Measurements from ENCODE around the gene CLEC2B. TPM values are rescaled to one million over a fixed set of nuclear protein-coding genes. Genes with fewer than 3 reads are reported as not detected.

Gene CLEC2B
- polyA plus RNA-seq, 1 of the 3 experiments (the other 2 are of a cell fraction), result not detected

DNA sequence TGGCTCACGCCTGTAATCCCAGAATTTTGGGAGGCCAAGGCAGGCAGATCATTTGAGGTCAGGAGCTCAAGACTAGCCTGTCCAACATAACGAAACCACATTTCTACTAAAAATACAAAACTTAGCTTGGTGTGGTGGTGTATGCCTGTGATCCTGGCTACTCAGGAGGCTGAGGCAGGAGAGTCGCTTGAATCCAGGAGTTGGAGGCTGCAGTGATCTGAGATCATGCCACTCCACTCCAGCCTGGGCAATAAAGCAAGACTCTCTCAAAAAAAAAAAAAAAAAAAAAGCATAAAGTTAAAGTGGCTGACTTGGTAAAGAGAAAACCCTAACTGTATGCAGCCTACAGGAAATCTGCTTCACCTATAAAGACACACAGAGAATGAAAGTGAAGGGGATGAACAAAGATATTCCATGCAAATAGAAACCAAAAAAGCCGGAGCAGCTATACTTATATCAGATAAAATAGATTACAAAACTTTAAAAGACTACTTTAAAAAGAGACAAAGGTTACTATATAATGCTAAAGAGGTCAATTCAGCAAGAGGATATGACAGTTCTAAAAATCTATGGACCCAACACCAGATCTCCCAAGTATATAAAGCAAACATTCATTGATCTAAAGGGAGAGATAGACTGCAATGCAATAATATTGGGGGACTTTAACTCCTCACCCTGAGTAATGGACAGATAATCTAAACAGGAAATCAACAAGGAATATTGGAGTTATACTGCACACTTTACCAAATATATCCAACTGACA is 4.1 kb downstream of the CLEC2B start:
- CTCF ChIA-PET, result no interaction called here
- TF ChIP-seq JUND (IDR thresholded peaks at IDR 0.05), result no peak
- no peak for TF ChIP-seq RXRA (IDR thresholded peaks at IDR 0.05; ENCODE audit: borderline replicate concordance, low read depth)
- no peak for TF ChIP-seq TAF1 (IDR thresholded peaks at IDR 0.05; ENCODE audit: borderline replicate concordance, low read depth, low read length)
- TF ChIP-seq CTCF (IDR thresholded peaks at IDR 0.05), result no peak
- no peak for TF ChIP-seq EP300 (IDR thresholded peaks at IDR 0.05; ENCODE audit: borderline replicate concordance in 1 of 2, low read depth in 1 of 2, low read length in 1 of 2)
- TF ChIP-seq TCF12 (IDR thresholded peaks at IDR 0.05), result no peak
- TF ChIP-seq, protein P1, sequence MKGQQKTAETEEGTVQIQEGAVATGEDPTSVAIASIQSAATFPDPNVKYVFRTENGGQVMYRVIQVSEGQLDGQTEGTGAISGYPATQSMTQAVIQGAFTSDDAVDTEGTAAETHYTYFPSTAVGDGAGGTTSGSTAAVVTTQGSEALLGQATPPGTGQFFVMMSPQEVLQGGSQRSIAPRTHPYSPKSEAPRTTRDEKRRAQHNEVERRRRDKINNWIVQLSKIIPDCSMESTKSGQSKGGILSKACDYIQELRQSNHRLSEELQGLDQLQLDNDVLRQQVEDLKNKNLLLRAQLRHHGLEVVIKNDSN (IDR thresholded peaks at IDR 0.05; ENCODE audit: borderline replicate concordance, low read depth), result no peak
- no peak for TF ChIP-seq MEF2A (IDR thresholded peaks at IDR 0.05; ENCODE audit: borderline replicate concordance, low read depth)
- TF ChIP-seq REST (IDR thresholded peaks at IDR 0.05; ENCODE audit: low read depth, low read length), result no peak
- no peak for TF ChIP-seq YY1 (IDR thresholded peaks at IDR 0.05; ENCODE audit: low read depth)
- TF ChIP-seq, protein P2, sequence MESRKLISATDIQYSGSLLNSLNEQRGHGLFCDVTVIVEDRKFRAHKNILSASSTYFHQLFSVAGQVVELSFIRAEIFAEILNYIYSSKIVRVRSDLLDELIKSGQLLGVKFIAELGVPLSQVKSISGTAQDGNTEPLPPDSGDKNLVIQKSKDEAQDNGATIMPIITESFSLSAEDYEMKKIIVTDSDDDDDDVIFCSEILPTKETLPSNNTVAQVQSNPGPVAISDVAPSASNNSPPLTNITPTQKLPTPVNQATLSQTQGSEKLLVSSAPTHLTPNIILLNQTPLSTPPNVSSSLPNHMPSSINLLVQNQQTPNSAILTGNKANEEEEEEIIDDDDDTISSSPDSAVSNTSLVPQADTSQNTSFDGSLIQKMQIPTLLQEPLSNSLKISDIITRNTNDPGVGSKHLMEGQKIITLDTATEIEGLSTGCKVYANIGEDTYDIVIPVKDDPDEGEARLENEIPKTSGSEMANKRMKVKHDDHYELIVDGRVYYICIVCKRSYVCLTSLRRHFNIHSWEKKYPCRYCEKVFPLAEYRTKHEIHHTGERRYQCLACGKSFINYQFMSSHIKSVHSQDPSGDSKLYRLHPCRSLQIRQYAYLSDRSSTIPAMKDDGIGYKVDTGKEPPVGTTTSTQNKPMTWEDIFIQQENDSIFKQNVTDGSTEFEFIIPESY (IDR thresholded peaks at IDR 0.05; ENCODE audit: borderline replicate concordance, low read depth), result no peak
- no peak for TF ChIP-seq IRF3 (IDR thresholded peaks at IDR 0.05; ENCODE audit: low read depth, low read length)
- TF ChIP-seq GATA2 (CRISPR knock-in tag; IDR thresholded peaks at IDR 0.05), result no peak
- no peak for TF ChIP-seq FOXM1 (IDR thresholded peaks at IDR 0.05; ENCODE audit: low read depth)
- no peak for TF ChIP-seq RCOR1 (IDR thresholded peaks at IDR 0.05; ENCODE audit: low read length)
- no peak for TF ChIP-seq GABPA (IDR thresholded peaks at IDR 0.05; ENCODE audit: low read depth)
- TF ChIP-seq CHD2 (IDR thresholded peaks at IDR 0.05; ENCODE audit: low read length, partially characterized antibody), result no peak
- no peak for TF ChIP-seq MXI1 (IDR thresholded peaks at IDR 0.05; ENCODE audit: low read depth, low read length)
- H3K27me3 ChIP-seq (ENCODE audit: insufficient read depth), result no peaks in the 10 kb centered on the region

More for the DNA sequence above, 4.1 kb downstream of the CLEC2B start:
- H3K9ac ChIP-seq, result no peak overlapping the region
- H3K4me1 ChIP-seq (ENCODE audit: control insufficient read depth in 1 of 2, insufficient read depth in 2 of 2, low read depth in 1 of 2, low read length in 1 of 2), result no peaks in the 10 kb centered on the region
- no peak for DNase-seq
- H3K27ac ChIP-seq (ENCODE audit: low read depth in 2 of 2, low read length in 1 of 2), result no peak overlapping the region
- H4K20me1 ChIP-seq (ENCODE audit: insufficient read depth), result no peaks in the 10 kb centered on the region
- 11% methylated on average over 4 of the region's 4 CpGs for WGBS (ENCODE audit: low lambda C conversion rate)
- no peak overlapping the region for H2AFZ ChIP-seq (ENCODE audit: low read depth)
- no peaks in the 10 kb centered on the region for H3F3A ChIP-seq (replicated peaks; ENCODE audit: insufficient read depth)
- H3K9me2 ChIP-seq, result no peaks in the 10 kb centered on the region
- H3K9me3 ChIP-seq, result no peaks in the 10 kb centered on the region
- no peak overlapping the region for H3K4me3 ChIP-seq (ENCODE audit: low read depth in 2 of 2, low read length in 1 of 2)
- POLR2A ChIA-PET, result no interaction called here
- H3K79me2 ChIP-seq (ENCODE audit: insufficient read depth), result no peaks in the 10 kb centered on the region
- no peak overlapping the region for H3K4me2 ChIP-seq
- no peaks in the 10 kb centered on the region for H3K36me3 ChIP-seq (replicated peaks in 1 of 2; ENCODE audit: control insufficient read depth in 1 of 2, insufficient read depth in 2 of 2, low read length in 1 of 2)

All from SK-N-SH (cell line).